ENCODE measurements around the gene ARSG.

Gene ARSG

GRCh38 chr17:68422821-68423220 lies 131.5 kb downstream of the ARSG start:
- no peak overlapping the region for H3K4me3 ChIP-seq
- no peak for DNase-seq (ENCODE audit: low spot score)
- no peak for TF ChIP-seq CTCF (IDR thresholded peaks at IDR 0.05)
- H3K27ac ChIP-seq = no peak overlapping the region

- Histone ChIP-seq H3K27ac (no peak overlapping the region), H3K4me3 (no peak overlapping the region)
- no peak for TF ChIP-seq CTCF (IDR thresholded peaks at IDR 0.05)
- DNase-seq (ENCODE audit: low spot score) = no peak
Measured at GRCh38 chr17:68423251-68423650, 132.0 kb downstream of the ARSG start.

- Histone ChIP-seq H3K4me3 (no peak overlapping the region), H3K27ac (no peak overlapping the region)
- DNase-seq (ENCODE audit: low spot score) = no peak
- TF ChIP-seq CTCF (IDR thresholded peaks at IDR 0.05) = no peak
Measured at GRCh38 chr17:68424203-68424602, 132.9 kb downstream of the ARSG start.

- DNase-seq (ENCODE audit: low spot score) = no peak
- TF ChIP-seq CTCF (IDR thresholded peaks at IDR 0.05) = no peak
Measured at GRCh38 chr17:68424861-68425260, 133.6 kb downstream of the ARSG start.

GRCh38 chr17:68425979-68426378 lies 134.7 kb downstream of the ARSG start:
- DNase-seq (ENCODE audit: low spot score) = no peak
- Histone ChIP-seq H3K27ac (no peak overlapping the region), H3K4me3 (no peak overlapping the region)
- TF ChIP-seq CTCF (IDR thresholded peaks at IDR 0.05) = no peak

More at GRCh38 chr17:68424861-68425260, 133.6 kb downstream of the ARSG start:
- Histone ChIP-seq H3K27ac (no peak overlapping the region), H3K4me3 (no peak overlapping the region)

GRCh38 chr17:68427575-68427974 lies 136.3 kb downstream of the ARSG start:
- TF ChIP-seq CTCF (IDR thresholded peaks at IDR 0.05) = no peak

GRCh38 chr17:68428498-68429172 lies 137.3 kb downstream of the ARSG start:
- DNase-seq (ENCODE audit: low spot score) = no peak
- no peak for TF ChIP-seq CTCF (IDR thresholded peaks at IDR 0.05)
- Histone ChIP-seq H3K4me3 (no peak overlapping the region), H3K27ac (no peak overlapping the region)

More at GRCh38 chr17:68427575-68427974, 136.3 kb downstream of the ARSG start:
- no peak for DNase-seq (ENCODE audit: low spot score)
- Histone ChIP-seq H3K27ac (no peak overlapping the region), H3K4me3 (no peak overlapping the region)
